GM19025 (cell line): Measurements from ENCODE around the gene EFNA4.

ENCODE experiments used
- ATAC-seq: cut with Tn5 transposase; IDR thresholded peaks from one replicate; pipeline ENCODE4 v1.9.1; 2021; ENCODE audit warnings: mild to moderate bottlenecking, low read depth, moderate library complexity; ENCODE audit not compliant: unreplicated experiment

EFNA4 gene

DNA sequence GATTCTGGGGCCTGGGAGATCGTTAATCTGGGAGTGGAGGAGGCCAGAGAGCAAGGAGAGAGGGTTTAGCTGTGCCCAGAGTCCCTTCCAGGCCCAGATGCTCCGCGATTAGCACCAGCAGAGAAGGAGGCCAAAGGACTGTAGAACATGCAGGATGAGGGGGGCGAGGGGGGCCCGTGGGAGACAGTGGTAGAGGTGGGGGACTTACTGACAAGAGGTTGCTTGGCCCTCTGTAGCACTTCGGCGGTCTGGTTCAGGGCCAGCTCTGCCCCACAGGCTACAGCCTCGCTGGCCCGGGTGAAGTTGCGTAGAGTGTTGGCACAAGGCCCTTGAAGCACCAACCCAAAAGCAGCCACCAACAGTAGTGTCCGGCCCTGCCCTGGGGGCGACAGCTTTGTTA, 30.7 kb upstream of the EFNA4 start:
- no peak for ATAC-seq

DNA sequence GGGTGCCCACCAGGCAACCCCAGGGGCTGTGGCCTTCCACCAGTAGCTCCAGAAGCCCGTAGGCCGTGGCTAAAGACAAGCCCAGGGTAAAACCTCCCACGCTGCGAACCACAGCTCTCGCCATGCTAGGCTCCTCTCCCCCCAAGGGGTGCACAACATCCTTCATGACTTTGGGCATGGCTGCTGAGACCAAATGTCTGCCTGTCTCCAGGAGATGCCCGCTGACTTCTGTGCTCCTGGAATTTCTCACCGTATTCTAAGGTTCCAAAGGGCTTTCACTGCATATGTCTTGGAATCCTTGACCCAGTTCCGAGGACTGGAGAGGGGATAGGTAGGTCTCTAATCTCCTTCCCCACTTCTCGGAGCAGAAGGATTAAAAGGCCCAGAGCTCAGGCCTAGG, 30.0 kb upstream of the EFNA4 start, which contains the start of the genes DCST1 and DCST2:
TSS of gene DCST1 (plus strand) at position 301 of the 400 bp plus-strand sequence. CDS start 213 bp downstream, outside the sequence.
TSS of gene DCST2 (minus strand) at position 258 of the 400 bp plus-strand sequence. CDS start at position 178, 80 bp downstream.
- ATAC-seq, result no peak

DNA sequence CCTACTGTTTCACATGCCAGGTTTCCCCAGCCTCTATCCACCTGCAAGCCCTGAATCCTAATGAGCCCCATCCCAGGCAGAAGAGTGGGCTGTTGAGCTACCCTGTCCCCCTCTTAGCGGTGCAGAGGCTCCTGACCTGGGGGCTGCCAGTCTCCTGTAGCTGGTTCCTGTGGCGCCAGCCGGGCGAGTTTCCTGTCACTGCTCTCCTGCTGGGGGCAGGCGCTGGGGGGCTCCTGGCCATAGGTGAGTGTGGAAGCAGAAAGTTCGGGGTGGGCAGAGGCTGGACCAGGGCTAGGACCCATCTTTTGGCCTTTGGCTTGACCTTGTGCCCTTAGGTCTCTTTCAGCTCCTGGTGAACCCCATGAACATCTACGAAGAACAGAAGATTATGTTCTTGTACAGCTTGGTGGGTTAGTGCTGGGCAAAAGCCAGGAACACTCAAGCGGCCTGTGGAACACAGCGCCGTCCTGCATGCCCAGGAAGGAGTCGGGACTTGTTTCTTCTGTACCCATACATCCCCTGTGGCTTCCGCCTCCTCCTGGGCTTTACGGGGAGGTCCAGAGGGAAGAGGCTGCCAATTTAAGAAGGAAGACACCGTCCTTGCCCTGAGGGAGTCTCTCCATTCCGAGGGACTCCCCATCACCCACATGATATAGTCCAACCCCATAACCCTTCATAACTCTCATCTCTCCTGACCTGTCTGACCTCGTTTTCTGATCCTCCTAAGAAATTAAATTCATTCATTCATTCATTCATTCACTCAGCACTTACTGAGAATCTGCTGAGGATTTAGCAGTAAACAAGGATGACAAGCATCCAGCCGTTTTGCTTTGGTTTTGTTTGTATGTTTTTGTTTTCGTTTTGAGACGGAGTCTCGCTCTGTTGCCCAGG, 29.0 kb upstream of the EFNA4 start:
- no peak for ATAC-seq

DNA sequence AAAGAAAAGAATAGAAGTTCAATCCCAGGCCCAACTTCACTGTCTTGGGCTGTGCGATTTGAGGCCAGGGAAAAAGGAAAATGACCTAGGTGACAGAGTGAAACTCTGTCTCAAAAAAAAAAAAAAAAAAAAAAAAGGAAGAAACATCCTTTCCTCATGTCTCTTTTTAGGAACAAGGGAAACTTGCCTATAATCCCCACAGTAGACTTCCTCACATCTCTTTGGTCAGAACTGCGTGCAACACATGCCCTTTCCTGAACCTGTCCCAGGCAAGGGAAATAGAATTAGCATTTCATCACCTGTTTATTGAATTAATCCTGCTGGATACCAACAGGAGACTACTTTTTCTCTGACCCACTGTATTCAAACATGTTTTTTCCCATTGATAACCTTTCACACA, 27.6 kb upstream of the EFNA4 start:
- ATAC-seq, result no peak

- ATAC-seq, result no peak
Measured at GRCh38 chr1:155037043-155037442, 26.5 kb upstream of the EFNA4 start.

- ATAC-seq, result no peak
Measured at GRCh38 chr1:155037851-155038441, 25.6 kb upstream of the EFNA4 start.

- no peak for ATAC-seq
Measured at GRCh38 chr1:155038602-155039307, 24.8 kb upstream of the EFNA4 start.

DNA sequence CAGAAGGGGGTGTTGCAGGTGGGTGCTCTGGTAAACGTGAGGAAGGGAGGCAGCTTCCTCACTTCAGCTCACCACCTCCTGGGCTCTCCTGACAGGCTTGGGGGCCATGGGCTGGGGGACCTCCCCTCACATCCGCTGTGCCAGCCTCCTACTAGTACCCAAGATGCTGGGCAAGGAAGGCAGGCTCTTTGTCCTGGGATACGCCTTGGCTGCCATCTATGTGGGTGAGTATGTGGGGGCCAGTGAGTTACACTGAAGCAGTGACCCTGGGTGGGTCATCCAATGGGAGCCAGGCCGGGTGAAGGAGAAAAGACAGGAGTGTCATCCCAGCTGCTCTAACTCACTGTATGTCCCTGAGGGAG, 24.3 kb upstream of the EFNA4 start:
- no peak for ATAC-seq

GRCh38 chr1:155040358-155041093, 23.0 kb upstream of the EFNA4 start:
- ATAC-seq, result no peak

DNA sequence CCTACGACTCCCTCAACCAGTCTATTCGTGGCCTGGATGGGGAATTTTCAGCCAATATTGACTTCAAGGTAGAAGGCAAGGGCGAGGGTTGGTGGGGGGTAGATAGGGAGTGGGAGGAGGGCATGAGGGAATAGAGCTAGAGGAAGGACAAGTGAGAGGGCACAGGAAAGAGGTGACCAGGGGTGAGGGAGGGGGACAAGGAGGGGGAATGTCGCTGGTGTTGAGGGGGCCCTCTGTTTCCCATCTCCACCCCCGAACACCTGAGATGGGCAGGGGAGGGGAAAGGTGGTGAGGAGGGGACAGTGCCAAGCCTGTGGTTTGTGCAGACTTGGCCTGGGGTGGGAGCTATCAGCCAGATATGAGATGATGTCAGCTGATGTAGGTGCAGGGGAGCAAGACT, 20.8 kb upstream of the EFNA4 start:
- no peak for ATAC-seq

DNA sequence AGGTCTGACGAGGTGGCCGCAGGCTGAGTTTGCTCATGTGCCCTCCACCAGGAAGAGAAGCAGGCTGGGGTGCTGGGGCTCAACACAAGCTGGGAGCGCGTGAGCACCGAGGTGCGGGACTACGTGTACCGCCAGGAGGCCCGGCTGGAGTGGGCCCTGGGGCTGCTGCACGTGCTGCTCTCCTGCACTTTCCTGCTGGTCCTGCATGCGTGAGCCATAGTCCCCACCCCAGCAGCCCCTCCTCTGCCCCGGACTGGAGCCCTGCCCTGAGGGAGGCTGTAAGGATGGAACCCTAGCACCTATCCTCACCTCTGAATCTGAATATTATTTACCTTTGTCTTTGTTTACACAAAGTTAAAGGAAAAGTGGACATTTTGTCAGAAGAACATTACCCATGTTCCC, 20.2 kb upstream of the EFNA4 start:
- no peak for ATAC-seq

DNA sequence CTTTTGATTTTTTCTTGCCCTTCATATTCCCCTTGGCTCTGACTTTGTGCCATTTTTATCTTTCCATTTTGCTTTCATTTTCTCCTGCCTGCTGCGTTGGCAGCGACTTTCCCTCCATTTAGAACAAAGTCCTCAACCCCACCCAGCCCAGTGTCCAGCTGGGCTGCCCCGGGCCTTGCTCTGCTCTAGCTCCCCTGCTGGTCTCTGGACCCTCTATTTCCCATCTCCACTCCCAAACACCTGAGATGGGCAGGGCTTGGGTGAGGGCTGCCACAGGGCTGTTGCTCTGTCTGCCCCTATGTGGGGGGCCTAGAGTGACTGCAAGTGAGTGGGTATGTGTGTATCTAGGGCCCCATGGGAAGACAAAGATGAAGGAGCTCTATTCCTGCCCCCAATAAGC, 19.7 kb upstream of the EFNA4 start:
- ATAC-seq, result no peak

DNA sequence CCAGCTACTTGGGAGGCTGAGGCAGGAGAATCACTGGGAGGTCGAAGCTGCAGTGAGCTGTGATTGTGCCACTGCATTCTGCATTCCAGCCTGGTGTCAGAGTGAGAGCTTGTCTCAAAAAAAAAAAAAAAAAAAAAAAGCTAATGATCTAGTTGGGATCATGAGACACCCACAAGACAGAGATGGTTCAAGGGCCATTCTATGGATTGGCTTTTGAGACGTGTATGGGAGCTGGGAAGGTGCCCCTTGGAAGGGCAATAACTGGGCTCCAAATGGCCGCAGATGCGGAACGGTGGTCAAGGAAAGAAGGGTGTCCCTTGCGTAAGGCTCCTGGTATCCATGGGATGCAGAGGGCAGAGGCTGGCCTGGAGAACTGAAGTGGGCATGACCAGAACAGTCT, 19.2 kb upstream of the EFNA4 start:
- ATAC-seq, result no peak

DNA sequence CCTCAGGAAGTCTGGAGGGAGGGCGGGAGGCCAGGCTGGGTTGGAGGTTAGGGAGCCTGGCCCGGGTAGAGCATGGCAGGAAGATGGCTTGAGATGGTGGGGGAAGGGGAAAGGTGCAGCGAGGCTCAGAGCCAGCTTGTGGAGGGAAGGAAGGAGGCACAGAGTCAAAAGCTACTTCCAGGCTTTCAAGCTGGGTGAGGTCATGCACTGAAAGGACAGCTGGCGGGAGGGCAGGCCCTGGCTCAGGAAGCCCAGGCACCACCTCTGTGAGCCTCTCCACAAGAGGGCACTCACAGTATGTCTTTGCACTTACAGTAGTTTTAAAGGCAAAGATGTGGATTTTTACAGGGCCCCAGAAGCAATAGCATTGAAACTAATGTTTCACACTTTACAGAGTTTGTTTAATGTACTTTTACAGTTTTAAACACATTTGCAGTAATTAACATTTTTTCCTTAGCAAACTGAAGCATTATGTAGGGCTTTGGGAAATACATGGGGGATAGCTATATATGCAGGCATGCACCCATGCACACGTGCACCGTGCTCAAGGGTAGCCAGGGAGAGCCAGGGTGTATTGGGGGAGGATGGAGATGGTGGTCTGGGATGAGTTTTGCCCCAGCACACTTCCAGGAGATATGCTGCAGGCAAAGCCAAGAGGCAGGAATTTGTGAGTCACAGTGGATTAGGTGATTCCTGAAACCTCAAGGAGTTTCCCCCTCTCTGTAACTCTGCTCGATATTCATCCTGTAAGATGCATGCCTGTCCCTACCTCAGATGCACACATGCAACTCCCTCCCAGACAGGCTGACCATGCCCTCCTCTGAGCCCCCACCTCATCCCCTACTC, 18.5 kb upstream of the EFNA4 start:
- ATAC-seq, result peak; percentile 55

- no peak for ATAC-seq
Measured at GRCh38 chr1:155048449-155049334, 14.8 kb upstream of the EFNA4 start.

DNA sequence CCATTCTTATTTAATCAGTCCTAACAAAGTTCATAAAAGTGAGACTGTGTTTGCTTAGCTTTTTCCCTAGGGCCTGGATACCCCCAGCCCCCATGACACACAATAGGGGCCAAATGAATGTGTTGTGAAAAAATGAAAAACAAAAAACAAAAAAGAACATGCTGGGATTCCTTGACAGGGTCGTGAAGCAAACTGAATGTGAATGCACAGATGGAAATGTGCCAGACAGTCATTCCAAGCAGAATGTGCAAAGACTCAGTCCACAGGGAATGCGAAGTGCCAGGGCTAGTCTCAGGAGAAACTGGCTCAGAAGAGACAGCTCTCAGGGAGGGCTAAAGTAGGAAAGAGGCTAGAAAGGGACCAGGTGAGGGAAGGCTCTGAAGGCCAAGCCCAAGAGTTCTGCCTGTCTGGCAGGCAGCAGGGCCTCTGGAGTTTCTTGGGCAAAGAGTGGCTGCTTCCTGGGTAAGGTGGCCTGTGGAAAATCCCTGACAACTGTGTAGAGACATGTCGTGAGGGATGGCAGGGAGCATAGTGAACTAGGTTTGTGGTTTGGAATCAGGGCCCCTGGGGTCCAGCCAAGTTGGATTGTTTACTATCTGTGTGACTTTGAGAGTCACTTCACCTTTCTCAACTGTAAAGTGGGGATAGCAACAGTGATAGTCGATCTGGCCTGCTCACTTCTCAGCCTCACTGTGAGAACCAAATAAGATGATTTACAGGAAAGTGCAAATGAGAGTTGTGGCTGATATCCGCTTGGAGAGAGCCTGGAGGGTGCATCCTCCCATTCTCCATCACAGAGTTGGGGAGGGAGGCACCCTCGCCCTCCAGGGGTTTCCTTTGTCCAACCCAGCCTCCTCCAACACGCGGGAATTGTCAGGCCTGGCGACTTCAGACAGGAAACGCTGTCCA, 13.6 kb upstream of the EFNA4 start:
- ATAC-seq, result no peak

DNA sequence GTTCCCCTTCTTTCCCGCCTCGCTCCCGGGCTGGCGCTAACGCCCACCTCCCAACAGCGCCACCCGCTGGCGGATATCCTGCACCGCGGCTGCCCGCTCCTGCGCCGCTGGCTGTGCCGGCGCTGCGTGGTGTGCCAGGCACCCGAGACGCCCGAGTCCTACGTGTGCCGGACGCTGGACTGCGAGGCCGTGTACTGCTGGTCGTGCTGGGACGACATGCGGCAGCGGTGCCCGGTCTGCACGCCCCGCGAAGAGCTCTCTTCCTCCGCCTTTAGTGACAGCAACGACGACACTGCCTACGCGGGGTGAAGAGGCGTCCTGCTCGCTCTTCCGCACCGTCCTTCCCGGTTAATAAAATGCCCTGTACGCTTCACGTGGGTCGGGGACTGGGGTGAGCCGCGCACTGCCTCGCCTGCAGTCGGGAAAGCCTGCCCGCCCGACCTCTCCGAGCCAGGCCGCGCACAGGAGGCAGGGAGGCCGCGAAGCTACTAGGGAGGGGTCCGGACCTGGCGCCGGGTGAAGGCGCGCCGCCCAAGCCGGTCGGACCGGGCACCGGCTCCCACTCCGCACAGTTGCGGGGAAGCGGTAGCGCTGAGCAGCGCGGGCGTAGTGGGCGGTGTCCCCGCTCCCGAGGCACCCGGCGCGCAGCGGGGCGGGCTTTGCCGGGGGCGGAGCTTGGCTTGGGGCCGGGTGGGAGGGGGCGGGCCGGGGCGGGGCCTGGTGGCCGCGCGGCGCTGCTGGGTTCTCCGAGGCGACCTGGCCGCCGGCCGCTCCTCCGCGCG, 12.8 kb upstream of the EFNA4 start, which contains the start of gene ADAM15:
TSS of gene ADAM15 (plus strand) at position 757 of the 782 bp plus-strand sequence. CDS start 71 bp downstream, outside the sequence.
- ATAC-seq, result peak; percentile 67
